HCT116 (cell line): ENCODE results near the gene ARPC1A. TPM values are rescaled to one million over a fixed set of nuclear protein-coding genes. Genes with fewer than 3 reads are reported as not detected.

Experiments used
- ATAC-seq: fragments of 200-7000 bp; cut with Tn5 transposase; 2 replicates; pipeline ENCODE4 v1.9.1; 2020; ENCODE audit warnings: mild to moderate bottlenecking, moderate library complexity
- BruUV-seq: library from RNA; stranded (reverse); fragments of 400-500 nt; replicated peaks from 2 replicates; lab custom pipeline; 2021; lab: Mats Ljungman, UMichigan
- CTCF ChIA-PET: fragments of 300-600 bp; sonication (Branson Sonifier 250); formaldehyde crosslinking; loops from one replicate; lab custom pipeline; 2021; ENCODE audit warnings: antibody characterized with exemption; lab: Charles Lee
- POLR2A ChIA-PET: fragments of 300-600, 350-600 bp; sonication (Branson Sonifier 250); formaldehyde crosslinking; loops from one replicate; lab custom pipeline; 2021; ENCODE audit warnings: antibody characterized with exemption; lab: Charles Lee
- RAD21 ChIA-PET, 2 experiments: fragments of 300-600 bp; sonication (Branson Sonifier 250); formaldehyde crosslinking; loops; one replicate each; lab custom pipeline; 2023; ENCODE audit warnings: low total read pairs in 2 of 2; ENCODE audit not compliant: uncharacterized antibody in 2 of 2, unreplicated experiment in 2 of 2, low non-redundant PET in 1 of 2; lab: Charles Lee
- DNase-seq: peaks from one replicate; pipeline ENCODE4 v3.0.0-alpha.2; 2010; ENCODE audit warnings: low read depth, low spot score
- H2AFZ ChIP-seq: fragments of 200-600 bp; shearing (Covaris generic), sonication (generic); 2 replicates; pipeline ENCODE4 v1.6.1; 2017; ENCODE audit warnings: low read depth, mixed run types, mixed read lengths, antibody characterized with exemption, low read length; ENCODE audit not compliant: poor library complexity, severe bottlenecking
- H3K27ac ChIP-seq: 2 replicates; pipeline ENCODE4 v1.5.1; 2012; ENCODE audit warnings: low read depth, low read length
- H3K27me3 ChIP-seq: fragments of 200-600 bp; sonication (generic); 2 replicates; pipeline ENCODE4 v1.6.1; 2016; ENCODE audit warnings: mixed run types, low read length, mixed read lengths; ENCODE audit not compliant: insufficient read depth
- H3K36me3 ChIP-seq, 2 experiments: fragments of 200-500 bp in 1 of 2; fragments of 200-600 bp in 1 of 2; sonication (Bioruptor generic) in 1 of 2; sonication (generic) in 1 of 2; 2 replicates each; pipeline versions ENCODE4 v1.5.1 to v1.6.1; 2014 to 2016; ENCODE audit warnings: low read length in 2 of 2, inconsistent platforms in 1 of 2, mixed read lengths in 1 of 2, mixed run types in 1 of 2; ENCODE audit not compliant: insufficient read depth in 2 of 2, control insufficient read depth in 1 of 2
- H3K4me1 ChIP-seq, 2 experiments: fragments of 200-600 bp in 1 of 2; sonication (generic) in 1 of 2; 2 replicates each; pipeline versions ENCODE4 v1.5.1 to v1.6.1; 2012 to 2017; ENCODE audit warnings: low read length in 2 of 2, inconsistent platforms in 1 of 2, mild to moderate bottlenecking in 1 of 2, mixed read lengths in 1 of 2, mixed run types in 1 of 2, moderate library complexity in 1 of 2; ENCODE audit not compliant: insufficient read depth in 2 of 2, control insufficient read depth in 1 of 2
- H3K4me2 ChIP-seq: fragments of 200-600 bp; sonication (generic); 2 replicates; pipeline ENCODE4 v1.6.1; 2017; ENCODE audit warnings: mixed run types, low read length, mixed read lengths
- H3K4me3 ChIP-seq, 2 experiments: fragments of 200-600 bp in 1 of 2; sonication (generic) in 1 of 2; replicated peaks in 1 of 2; 2 replicates each; pipeline ENCODE4 v1.5.1; 2011 to 2016; ENCODE audit warnings: low read length in 2 of 2, control low read depth in 1 of 2, low read depth in 1 of 2, mild to moderate bottlenecking in 1 of 2, mixed read lengths in 1 of 2, mixed run types in 1 of 2
- H3K79me2 ChIP-seq: fragments of 200-600 bp; sonication (generic); 2 replicates; pipeline ENCODE4 v1.6.1; 2017; ENCODE audit warnings: mild to moderate bottlenecking, mixed run types, low read length, moderate library complexity, mixed read lengths; ENCODE audit not compliant: insufficient read depth
- H3K9ac ChIP-seq: fragments of 200-600 bp; sonication (generic); 2 replicates; pipeline ENCODE4 v1.6.1; 2016; ENCODE audit warnings: low read length, mixed read lengths
- H3K9me2 ChIP-seq: fragments of 200-600 bp; sonication (generic), shearing (Covaris generic); 2 replicates; pipeline ENCODE4 v1.6.1; 2017; ENCODE audit warnings: mixed run types, mild to moderate bottlenecking, moderate library complexity; ENCODE audit not compliant: insufficient read depth
- H3K9me3 ChIP-seq, 2 experiments: fragments of 200-500 bp in 1 of 2; fragments of 200-600 bp in 1 of 2; sonication (Bioruptor generic) in 1 of 2; sonication (generic) in 1 of 2; 2 replicates each; pipeline ENCODE4 v1.6.1; 2014 to 2017; ENCODE audit warnings: low read length in 2 of 2, mixed read lengths in 2 of 2, inconsistent platforms in 1 of 2, low read depth in 1 of 2, mild to moderate bottlenecking in 1 of 2, mixed run types in 1 of 2, moderate library complexity in 1 of 2; ENCODE audit not compliant: control insufficient read depth in 1 of 2, insufficient read depth in 1 of 2
- H4K20me1 ChIP-seq: fragments of 200-600 bp; sonication (generic), shearing (Covaris generic); 2 replicates; pipeline ENCODE4 v1.6.1; 2017; ENCODE audit warnings: mixed run types, mild to moderate bottlenecking, moderate library complexity; ENCODE audit not compliant: insufficient read depth
- CBX3 ChIP-seq: IDR thresholded peaks from 2 replicates; pipeline ENCODE4 v1.6.1; 2012; ENCODE audit warnings: low read depth
- EGR1 ChIP-seq: IDR thresholded peaks from 2 replicates; pipeline ENCODE4 v1.6.1; 2012; ENCODE audit warnings: low read depth
- ELF1 ChIP-seq: IDR thresholded peaks from 2 replicates; pipeline ENCODE4 v1.6.1; 2012; ENCODE audit warnings: low read depth, borderline replicate concordance
- FOSL1 ChIP-seq: IDR thresholded peaks from 2 replicates; pipeline ENCODE4 v1.6.1; 2012; ENCODE audit warnings: low read depth
- JUND ChIP-seq: IDR thresholded peaks from 2 replicates; pipeline ENCODE4 v1.6.1; 2012
- POLR2A ChIP-seq: IDR thresholded peaks from 2 replicates; pipeline ENCODE4 v1.7.0; 2011; ENCODE audit warnings: borderline replicate concordance; ENCODE audit not compliant: insufficient read depth, insufficient read length; ENCODE audit errors: extremely low read depth
- POLR2AphosphoS5 ChIP-seq: IDR thresholded peaks from 2 replicates; pipeline ENCODE4 v1.6.1; 2011; ENCODE audit warnings: mild to moderate bottlenecking, low read depth, low read length, moderate library complexity
- SIN3A ChIP-seq: IDR thresholded peaks from 2 replicates; pipeline ENCODE4 v1.6.1; 2012; ENCODE audit warnings: low read depth
- SRF ChIP-seq: IDR thresholded peaks from 2 replicates; pipeline ENCODE4 v1.6.1; 2012; ENCODE audit warnings: low read depth
- TCF7L2 ChIP-seq: IDR thresholded peaks from 2 replicates; pipeline ENCODE4 v1.7.0; 2011; ENCODE audit warnings: borderline replicate concordance, inconsistent platforms; ENCODE audit not compliant: insufficient read depth, insufficient read length; ENCODE audit errors: extremely low read depth
- intact Hi-C: fragments of 100-400 bp; cut with micrococcal nuclease; formaldehyde crosslinking; loops from 2 replicates; pipeline ENCODE4 v1.10.0; 2022
- total RNA-seq: library from RNA; stranded (reverse); gene quantifications from one replicate; pipeline ENCODE4 v1.2.1, GENCODE V29; 2021; ENCODE audit not compliant: unreplicated experiment

ARPC1A gene
- total RNA-seq, 1 experiment from 2014 or later = 250 TPM

- no peak overlapping the region for H3K4me2 ChIP-seq
- H4K20me1 ChIP-seq = no peaks in the 10 kb centered on the region
- H3K79me2 ChIP-seq = peaks cover 1% of the 10 kb centered on the region; the same call in 1 of the 2 replicates
- no peaks in the 10 kb centered on the region for H3K9me3 ChIP-seq
- H3K27me3 ChIP-seq = no peaks in the 10 kb centered on the region
- BruUV-seq = no TSS peak
- ATAC-seq (no peak), DNase-seq (no peak)
- no peak overlapping the region for H2AFZ ChIP-seq
- ChIA-PET CTCF (no interaction called here), RAD21 (no interaction called here), POLR2A (interaction anchor here (1.4 kb wide), 1 partner anchor 17 kb away, joined by 5 read pairs; the partner anchor contains the start of genes BUD31 and PDAP1)
- no peak overlapping the region for H3K4me3 ChIP-seq
- H3K9me2 ChIP-seq = no peaks in the 10 kb centered on the region
- intact Hi-C loops = no loop called here
- no peak overlapping the region for H3K9ac ChIP-seq
- H3K4me1 ChIP-seq = peaks cover 0 to 16% of the 10 kb centered on the region in 2 experiments; a peak in 1 of 4 replicates
- H3K36me3 ChIP-seq = peaks cover 17 to 34% of the 10 kb centered on the region in 2 experiments
- TF ChIP-seq CBX3 (no peak), ELF1 (no peak), SRF (no peak), POLR2A (no peak), TCF7L2 (no peak), FOSL1 (no peak), SIN3A (no peak), EGR1 (no peak)
- no peak overlapping the region; the same call in 1 of the 2 replicates for H3K27ac ChIP-seq
Measured at GRCh38 chr7:99392046-99392445, 66.3 kb downstream of the ARPC1A start.

DNA sequence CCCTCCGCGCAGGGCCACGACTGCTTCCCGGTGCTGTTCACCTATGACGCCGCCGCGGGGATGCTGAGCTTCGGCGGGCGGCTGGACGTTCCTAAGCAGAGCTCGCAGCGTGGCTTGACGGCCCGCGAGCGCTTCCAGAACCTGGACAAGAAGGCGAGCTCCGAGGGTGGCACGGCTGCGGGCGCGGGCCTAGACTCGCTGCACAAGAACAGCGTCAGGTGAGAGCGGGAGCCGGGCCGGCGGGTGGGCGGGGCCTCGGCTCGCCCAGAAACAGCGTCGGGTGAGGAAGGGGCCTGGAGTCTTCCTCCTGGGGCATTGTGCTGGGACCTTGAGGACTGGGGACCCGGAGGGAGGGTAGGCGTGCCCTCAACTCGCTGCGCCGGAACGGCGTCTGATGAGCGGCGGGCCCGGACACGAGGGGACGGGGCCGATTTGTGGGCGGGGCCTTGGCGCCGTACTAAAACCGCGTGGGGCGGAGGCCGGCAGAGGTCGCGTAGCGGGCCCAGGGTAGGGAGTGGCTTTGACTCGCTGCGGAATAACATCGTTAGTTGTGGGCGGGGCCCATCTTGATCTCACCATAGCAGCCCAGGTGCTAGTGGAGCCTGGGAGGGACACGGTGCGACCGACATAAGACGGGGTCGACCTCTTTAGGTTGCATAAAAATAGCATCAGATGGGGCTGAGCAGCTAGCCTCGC, 67.1 kb downstream of the ARPC1A start:
- Histone ChIP-seq H3K36me3 (peaks cover 21 to 38% of the 10 kb centered on the region in 2 experiments), H3K4me3 (peak overlapping the region in 1 of 2 experiments; percentile 33; a peak in 2 of 4 replicates), H2AFZ (no peak overlapping the region), H4K20me1 (no peaks in the 10 kb centered on the region), H3K9me2 (no peaks in the 10 kb centered on the region), H3K27me3 (no peaks in the 10 kb centered on the region), H3K4me1 (peaks cover 0 to 16% of the 10 kb centered on the region in 2 experiments; a peak in 1 of 4 replicates), H3K9ac (peak overlapping the region; percentile 31; the same call in 1 of the 2 replicates), H3K27ac (peak overlapping the region; percentile 3; the same call in 1 of the 2 replicates), H3K4me2 (peak overlapping the region; percentile 58), H3K79me2 (peaks cover 6% of the 10 kb centered on the region; the same call in 1 of the 2 replicates), H3K9me3 (no peaks in the 10 kb centered on the region)
- ATAC-seq (peak; percentile 78), DNase-seq (no peak)
- intact Hi-C loops = no loop called here
- TF ChIP-seq POLR2AphosphoS5 (0 out of 2 replicates have a peak, but pooled peaks have one; percentile 12), EGR1 (no peak), JUND (0 out of 2 replicates have a peak, but pooled peaks have one; percentile 15)
- ChIA-PET CTCF (no interaction called here), RAD21 (no interaction called here), POLR2A (interaction anchor here (1.4 kb wide), 1 partner anchor 16 kb away, joined by 5 read pairs; the partner anchor contains the start of genes BUD31 and PDAP1)
- BruUV-seq = no TSS peak
